OCI-LY7 (cell line): ENCODE data around the gene SMIM38.

Experiments used
- CTCF ChIP-seq: fragments of 200-600 bp; sonication (generic); conservative IDR thresholded peaks from 2 replicates; pipeline ENCODE4 v1.5.1; 2014; ENCODE audit warnings: mild to moderate bottlenecking, antibody characterized with exemption, low read length, moderate library complexity, mixed read lengths
- EZH2phosphoT487 ChIP-seq: fragments of 200-600 bp; sonication (generic); IDR thresholded peaks from 2 replicates; pipeline ENCODE4 v1.6.1; 2018; ENCODE audit warnings: low read depth, borderline replicate concordance, mild to moderate bottlenecking, mixed run types, antibody characterized with exemption, low read length, moderate library complexity, mixed read lengths

GRCh38 chr11:69167916-69168691 lies 12.4 kb downstream of the SMIM38 start:
- TF ChIP-seq CTCF (no peak), EZH2phosphoT487 (no peak)
